ENCODE measurements around the gene THRA. TPM values are rescaled to one million over a fixed set of nuclear protein-coding genes. Genes with fewer than 3 reads are reported as not detected.

Gene THRA
- total RNA-seq, 1 donor from 2014 or later, result 31.9 TPM

DNA sequence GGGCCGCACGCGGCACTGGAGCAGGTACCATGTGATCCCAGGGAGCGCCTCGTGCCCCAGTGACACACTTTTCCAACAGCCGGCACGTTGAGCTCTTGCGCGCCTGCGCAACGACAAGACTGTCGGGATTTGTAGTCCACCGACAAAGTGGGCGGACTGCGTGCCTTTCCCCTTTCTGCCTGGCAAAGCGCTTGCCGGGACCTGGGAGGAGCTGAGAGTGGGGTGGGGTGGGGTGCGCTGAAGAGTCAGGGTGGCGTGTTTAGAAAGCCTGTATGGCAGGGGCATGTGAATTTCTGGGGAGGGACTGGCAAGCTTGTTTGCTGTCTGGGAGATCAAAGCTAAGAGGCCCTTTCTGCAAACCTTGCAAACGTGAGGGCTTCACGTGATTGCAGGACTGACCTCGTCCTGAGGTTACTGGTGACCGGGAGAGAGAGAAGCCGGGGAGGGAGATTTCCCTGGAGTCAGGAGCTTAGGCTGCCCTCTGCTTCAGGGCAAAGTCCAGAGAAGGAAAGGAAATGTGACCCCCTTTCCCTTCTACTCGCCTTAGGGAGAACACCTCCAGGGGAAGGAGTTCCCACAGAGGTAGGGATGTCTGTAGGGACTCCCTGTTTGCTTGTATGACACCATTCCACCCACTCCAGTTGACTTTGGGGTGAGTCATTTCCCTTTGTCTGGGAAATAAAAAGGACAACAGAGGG lies 38.1 kb downstream of the THRA start:
- TF ChIP-seq, protein P1, sequence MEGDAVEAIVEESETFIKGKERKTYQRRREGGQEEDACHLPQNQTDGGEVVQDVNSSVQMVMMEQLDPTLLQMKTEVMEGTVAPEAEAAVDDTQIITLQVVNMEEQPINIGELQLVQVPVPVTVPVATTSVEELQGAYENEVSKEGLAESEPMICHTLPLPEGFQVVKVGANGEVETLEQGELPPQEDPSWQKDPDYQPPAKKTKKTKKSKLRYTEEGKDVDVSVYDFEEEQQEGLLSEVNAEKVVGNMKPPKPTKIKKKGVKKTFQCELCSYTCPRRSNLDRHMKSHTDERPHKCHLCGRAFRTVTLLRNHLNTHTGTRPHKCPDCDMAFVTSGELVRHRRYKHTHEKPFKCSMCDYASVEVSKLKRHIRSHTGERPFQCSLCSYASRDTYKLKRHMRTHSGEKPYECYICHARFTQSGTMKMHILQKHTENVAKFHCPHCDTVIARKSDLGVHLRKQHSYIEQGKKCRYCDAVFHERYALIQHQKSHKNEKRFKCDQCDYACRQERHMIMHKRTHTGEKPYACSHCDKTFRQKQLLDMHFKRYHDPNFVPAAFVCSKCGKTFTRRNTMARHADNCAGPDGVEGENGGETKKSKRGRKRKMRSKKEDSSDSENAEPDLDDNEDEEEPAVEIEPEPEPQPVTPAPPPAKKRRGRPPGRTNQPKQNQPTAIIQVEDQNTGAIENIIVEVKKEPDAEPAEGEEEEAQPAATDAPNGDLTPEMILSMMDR (IDR thresholded peaks at IDR 0.05), result no peak
- Mint-ChIP-seq H3K4me3 (ENCODE audit: unreplicated experiment) (peak overlapping the region; percentile 87), H3K27me3 (ENCODE audit: low read depth) (no peaks in the 10 kb centered on the region), H3K36me3 (ENCODE audit: low read depth) (peaks cover 6% of the 10 kb centered on the region), H3K9me3 (ENCODE audit: low read depth) (no peaks in the 10 kb centered on the region), H3K27ac (ENCODE audit: unreplicated experiment) (peak overlapping the region; percentile 98), H3K4me1 (ENCODE audit: low read depth) (peaks cover 60% of the 10 kb centered on the region)
- DNase-seq (ENCODE audit: low spot score), result peak; percentile 100

GRCh38 chr17:40101367-40102210 lies 38.8 kb downstream of the THRA start:
- H3K4me1 Mint-ChIP-seq (ENCODE audit: low read depth), result peaks cover 58% of the 10 kb centered on the region
- peaks cover 3% of the 10 kb centered on the region for H3K36me3 Mint-ChIP-seq (ENCODE audit: low read depth)
- no peak overlapping the region for H3K4me3 Mint-ChIP-seq (ENCODE audit: unreplicated experiment)
- H3K27ac Mint-ChIP-seq (ENCODE audit: unreplicated experiment), result peak overlapping the region; percentile 98
- no peaks in the 10 kb centered on the region for H3K27me3 Mint-ChIP-seq (ENCODE audit: low read depth)
- TF ChIP-seq, protein P1 (IDR thresholded peaks at IDR 0.05), result no peak
- H3K9me3 Mint-ChIP-seq (ENCODE audit: low read depth), result no peaks in the 10 kb centered on the region
- no peak for DNase-seq (ENCODE audit: low spot score)

DNA sequence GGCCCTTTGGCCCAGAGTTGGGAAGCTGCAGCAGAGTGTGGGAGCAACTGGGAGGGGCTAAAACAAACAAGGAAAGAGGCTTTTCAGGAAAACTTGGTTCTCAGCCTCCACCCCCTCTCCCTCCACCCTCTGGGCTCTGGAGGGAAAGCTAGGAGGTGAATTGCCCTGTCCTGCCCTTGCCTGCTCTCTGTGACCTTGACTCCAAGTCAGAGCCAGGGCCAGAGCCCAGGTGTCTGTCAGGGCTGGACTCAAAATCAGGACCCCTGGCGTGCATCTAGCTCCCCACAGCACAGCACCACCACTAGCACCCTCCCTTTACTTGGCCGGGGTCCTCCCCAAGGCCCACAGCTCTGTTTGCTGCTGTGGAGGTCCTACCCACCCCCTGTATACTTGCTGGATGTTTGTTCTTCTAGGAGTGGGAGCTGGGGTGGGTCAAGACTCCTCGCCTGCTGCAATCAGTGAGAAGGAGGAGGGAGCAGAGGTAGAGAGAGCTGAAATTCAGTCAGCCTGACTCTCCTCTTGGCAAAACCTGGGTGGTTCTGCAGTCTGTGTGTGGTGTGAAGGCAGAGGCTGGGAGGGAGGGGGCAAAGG lies 40.4 kb downstream of the THRA start:
- no peaks in the 10 kb centered on the region for H3K9me3 Mint-ChIP-seq (ENCODE audit: low read depth)
- TF ChIP-seq, protein P1 (IDR thresholded peaks at IDR 0.05), result no peak
- no peaks in the 10 kb centered on the region for H3K36me3 Mint-ChIP-seq (ENCODE audit: low read depth)
- DNase-seq (ENCODE audit: low spot score), result no peak
- no peaks in the 10 kb centered on the region for H3K27me3 Mint-ChIP-seq (ENCODE audit: low read depth)
- H3K4me3 Mint-ChIP-seq (ENCODE audit: unreplicated experiment), result no peak overlapping the region
- no peak overlapping the region for H3K27ac Mint-ChIP-seq (ENCODE audit: unreplicated experiment)
- peaks cover 67% of the 10 kb centered on the region for H3K4me1 Mint-ChIP-seq (ENCODE audit: low read depth)

DNA sequence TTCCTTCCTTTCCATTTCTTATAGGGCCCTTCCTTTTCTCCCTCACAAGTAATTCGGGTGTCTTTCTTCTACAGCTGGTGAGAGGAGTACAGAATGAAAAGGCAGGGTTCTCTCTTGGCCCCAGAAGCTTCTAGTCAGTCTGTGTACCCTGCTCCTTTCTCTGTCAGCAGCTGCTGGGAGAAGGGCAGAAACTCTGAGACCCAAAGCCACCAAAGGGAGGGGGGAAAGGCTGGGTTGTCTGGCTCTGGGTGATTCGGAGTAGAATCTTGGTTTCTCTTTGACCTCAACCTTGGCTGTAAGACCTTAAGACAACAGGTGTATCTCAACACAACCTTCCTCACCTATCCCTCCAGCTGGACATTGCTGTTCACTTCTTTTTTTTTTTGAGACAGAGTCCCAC lies 40.9 kb downstream of the THRA start:
- DNase-seq (ENCODE audit: low spot score), result no peak
- H3K36me3 Mint-ChIP-seq (ENCODE audit: low read depth), result no peaks in the 10 kb centered on the region
- H3K4me3 Mint-ChIP-seq (ENCODE audit: unreplicated experiment), result no peak overlapping the region
- peaks cover 65% of the 10 kb centered on the region for H3K4me1 Mint-ChIP-seq (ENCODE audit: low read depth)
- TF ChIP-seq, protein P1 (IDR thresholded peaks at IDR 0.05), result no peak
- H3K27me3 Mint-ChIP-seq (ENCODE audit: low read depth), result no peaks in the 10 kb centered on the region
- H3K27ac Mint-ChIP-seq (ENCODE audit: unreplicated experiment), result no peak overlapping the region
- no peaks in the 10 kb centered on the region for H3K9me3 Mint-ChIP-seq (ENCODE audit: low read depth)
